ENCODE results near the gene B3GALT5. TPM values are rescaled to one million over a fixed set of nuclear protein-coding genes. Genes with fewer than 3 reads are reported as not detected.

Gene B3GALT5
- total and polyA plus RNA-seq, 10 donors = 0.02 to 0.34 (median 0.13) TPM; not detected in 1

DNA sequence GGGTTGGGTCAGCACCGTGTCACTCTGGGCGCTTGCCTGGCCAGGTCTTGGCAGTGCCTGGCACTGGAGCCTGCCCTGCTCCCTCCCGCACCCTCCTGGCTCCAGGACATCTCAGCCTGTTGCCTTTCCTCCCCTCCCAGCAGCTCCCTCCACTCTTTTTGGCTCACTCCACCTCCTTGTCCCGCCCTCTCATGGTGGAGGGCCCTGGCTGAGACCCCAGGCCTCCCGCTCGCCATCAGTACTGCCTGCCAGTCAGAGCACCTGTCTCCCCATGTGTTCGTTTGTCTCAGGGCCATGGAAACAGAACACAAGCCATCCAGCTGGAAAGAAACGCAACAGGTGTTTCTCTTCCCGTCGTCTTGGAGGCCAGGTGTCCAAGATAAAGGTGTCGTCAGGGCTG lies 61.0 kb downstream of the B3GALT5 start:
- intact Hi-C loops (cut with DNase I; ENCODE audit: low total_unique reads) = no loop called here
- DNase-seq = peak; percentile 62
- WGBS, 5 donors = 79 to 87% (median 85%) methylated on average over 11 of the region's 11 CpGs

GRCh38 chr21:39674801-39675200 lies 62.1 kb downstream of the B3GALT5 start:
- H3K27ac ChIP-seq = no peak overlapping the region
- no peak overlapping the region for H3K4me3 ChIP-seq
- H3K4me1 ChIP-seq = no peaks in the 10 kb centered on the region
- DNase-seq = peak; percentile 48
- WGBS, 5 donors = 70 to 74% (median 73%) methylated on average over 10 of the region's 10 CpGs
- TF ChIP-seq POLR2AphosphoS5 (IDR thresholded peaks at IDR 0.05) = no peak
- TF ChIP-seq POLR2A (IDR thresholded peaks at IDR 0.05) = no peak
- TF ChIP-seq, protein P1, sequence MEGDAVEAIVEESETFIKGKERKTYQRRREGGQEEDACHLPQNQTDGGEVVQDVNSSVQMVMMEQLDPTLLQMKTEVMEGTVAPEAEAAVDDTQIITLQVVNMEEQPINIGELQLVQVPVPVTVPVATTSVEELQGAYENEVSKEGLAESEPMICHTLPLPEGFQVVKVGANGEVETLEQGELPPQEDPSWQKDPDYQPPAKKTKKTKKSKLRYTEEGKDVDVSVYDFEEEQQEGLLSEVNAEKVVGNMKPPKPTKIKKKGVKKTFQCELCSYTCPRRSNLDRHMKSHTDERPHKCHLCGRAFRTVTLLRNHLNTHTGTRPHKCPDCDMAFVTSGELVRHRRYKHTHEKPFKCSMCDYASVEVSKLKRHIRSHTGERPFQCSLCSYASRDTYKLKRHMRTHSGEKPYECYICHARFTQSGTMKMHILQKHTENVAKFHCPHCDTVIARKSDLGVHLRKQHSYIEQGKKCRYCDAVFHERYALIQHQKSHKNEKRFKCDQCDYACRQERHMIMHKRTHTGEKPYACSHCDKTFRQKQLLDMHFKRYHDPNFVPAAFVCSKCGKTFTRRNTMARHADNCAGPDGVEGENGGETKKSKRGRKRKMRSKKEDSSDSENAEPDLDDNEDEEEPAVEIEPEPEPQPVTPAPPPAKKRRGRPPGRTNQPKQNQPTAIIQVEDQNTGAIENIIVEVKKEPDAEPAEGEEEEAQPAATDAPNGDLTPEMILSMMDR (IDR thresholded peaks at IDR 0.05 in 8 of 11, conservative IDR thresholded peaks at IDR 0.05 in 3 of 11) = no peak
- peaks cover 0 to 12% (median 0%) of the 10 kb centered on the region in 7 donors for H3K27me3 ChIP-seq (replicated peaks in 1 of 7)
- peaks cover 0 to 11% (median 0%) of the 10 kb centered on the region in 8 donors for H3K9me3 ChIP-seq
- intact Hi-C loops (cut with DNase I; ENCODE audit: low total_unique reads) = no loop called here
- no peaks in the 10 kb centered on the region for H3K36me3 ChIP-seq

More for the DNA sequence above, 61.0 kb downstream of the B3GALT5 start:
- TF ChIP-seq, protein P1 (IDR thresholded peaks at IDR 0.05 in 8 of 11, conservative IDR thresholded peaks at IDR 0.05 in 3 of 11) = no peak
- TF ChIP-seq POLR2AphosphoS5 (IDR thresholded peaks at IDR 0.05) (no peak), POLR2A (IDR thresholded peaks at IDR 0.05) (no peak)
- Histone ChIP-seq H3K4me1 (no peaks in the 10 kb centered on the region), H3K27me3 (replicated peaks in 1 of 7) (peaks cover 0 to 14% (median 0%) of the 10 kb centered on the region in 7 donors), H3K4me3 (no peak overlapping the region), H3K9me3 (peaks cover 0 to 6% (median 0%) of the 10 kb centered on the region in 8 donors), H3K36me3 (no peaks in the 10 kb centered on the region), H3K27ac (no peak overlapping the region)

GRCh38 chr21:39675590-39675989 lies 62.9 kb downstream of the B3GALT5 start:
- intact Hi-C loops (cut with DNase I; ENCODE audit: low total_unique reads) = no loop called here
- peaks cover 0 to 6% (median 0%) of the 10 kb centered on the region in 7 donors for H3K27me3 ChIP-seq (replicated peaks in 1 of 7)
- H3K36me3 ChIP-seq = no peaks in the 10 kb centered on the region
- no peaks in the 10 kb centered on the region for H3K4me1 ChIP-seq
- no peak overlapping the region for H3K27ac ChIP-seq
- H3K9me3 ChIP-seq = peaks cover 0 to 11% (median 0%) of the 10 kb centered on the region in 8 donors
- 85 to 92% (median 90%) methylated on average over 12 of the region's 12 CpGs for WGBS, 5 donors
- DNase-seq = no peak
- TF ChIP-seq POLR2A (IDR thresholded peaks at IDR 0.05) = no peak
- TF ChIP-seq, protein P1 (IDR thresholded peaks at IDR 0.05 in 8 of 11, conservative IDR thresholded peaks at IDR 0.05 in 3 of 11) = no peak
- no peak for TF ChIP-seq POLR2AphosphoS5 (IDR thresholded peaks at IDR 0.05)
- no peak overlapping the region for H3K4me3 ChIP-seq

DNA sequence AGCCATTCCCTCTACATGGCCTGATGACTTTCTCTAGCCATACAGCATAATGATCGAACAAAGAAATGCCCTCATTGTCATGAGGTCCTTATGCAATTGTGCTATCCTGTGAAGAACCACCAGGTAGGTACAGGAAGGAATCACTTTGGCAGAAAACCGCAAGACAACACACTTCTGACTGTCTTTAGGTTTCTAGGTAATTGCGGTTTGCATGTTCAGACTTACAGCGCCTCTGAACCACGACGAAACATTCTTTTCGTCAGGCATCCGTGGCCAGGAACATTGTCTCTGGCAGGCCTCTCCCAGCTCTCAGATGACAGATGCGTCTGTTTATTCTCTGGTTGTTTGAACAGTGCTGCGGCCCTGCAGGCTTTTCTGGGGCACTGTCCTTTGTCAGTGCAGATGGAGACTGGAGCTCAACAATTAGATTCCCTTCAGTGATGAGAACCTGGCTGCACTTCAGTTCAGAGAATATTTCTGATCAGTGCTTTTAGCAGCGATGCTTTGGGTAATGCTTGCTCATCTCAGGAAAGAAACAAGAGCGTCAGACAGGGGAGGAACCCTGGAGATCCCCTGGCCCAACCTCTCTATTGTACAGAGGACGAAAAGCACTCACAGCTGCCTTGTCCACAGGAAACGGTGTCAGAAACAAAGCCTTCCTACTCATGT lies 63.4 kb downstream of the B3GALT5 start:
- WGBS, 5 donors = 32 to 64% (median 60%) methylated on average over 14 of the region's 14 CpGs
- DNase-seq = no peak

More for the DNA sequence above, 63.4 kb downstream of the B3GALT5 start:
- H3K27me3 ChIP-seq (replicated peaks in 1 of 7) = peaks cover 0 to 6% (median 0%) of the 10 kb centered on the region in 7 donors
- H3K36me3 ChIP-seq = no peaks in the 10 kb centered on the region
- intact Hi-C loops (cut with DNase I; ENCODE audit: low total_unique reads) = no loop called here
- TF ChIP-seq POLR2AphosphoS5 (IDR thresholded peaks at IDR 0.05) (no peak), POLR2A (IDR thresholded peaks at IDR 0.05) (no peak)
- TF ChIP-seq, protein P1 (IDR thresholded peaks at IDR 0.05 in 8 of 11, conservative IDR thresholded peaks at IDR 0.05 in 3 of 11) = no peak
- H3K4me3 ChIP-seq = no peak overlapping the region
- peak overlapping the region in 4 of 8 donors; percentile 22 to 46 (median 30) for H3K27ac ChIP-seq
- H3K9me3 ChIP-seq = peaks cover 0 to 11% (median 0%) of the 10 kb centered on the region in 8 donors
- H3K4me1 ChIP-seq = no peaks in the 10 kb centered on the region

Measured in spleen (tissue), 11 donors.